MCF 10A (cell line): ENCODE data around the gene CAPN7. TPM values are rescaled to one million over a fixed set of nuclear protein-coding genes. Genes with fewer than 3 reads are reported as not detected.

ENCODE experiments used
- BruUV-seq: library from RNA; stranded (reverse); fragments of 400-500 nt; replicated peaks from 2 replicates; lab custom pipeline; 2021; lab: Mats Ljungman, UMichigan
- CTCF ChIA-PET: fragments of 300-600 bp; sonication (Branson Sonifier 250); formaldehyde crosslinking; extraction: SDS; loops from one replicate; lab custom pipeline; 2021; ENCODE audit warnings: antibody characterized with exemption, inconsistent platforms; lab: Yijun Ruan, JAX
- POLR2A ChIA-PET: fragments of 300-600, 350-650 bp; sonication (Branson Sonifier 250); formaldehyde crosslinking; extraction: SDS; loops from one replicate; lab custom pipeline; 2020; ENCODE audit warnings: antibody characterized with exemption, inconsistent platforms; lab: Yijun Ruan, JAX
- DNase-seq: peaks from one replicate; pipeline ENCODE4 v3.0.0-alpha.2; 2018; ENCODE audit not compliant: unreplicated experiment
- H3K27ac Mint-ChIP-seq: one replicate; pipeline ENCODE4 v1.8.0; 2022; ENCODE audit warnings: mild to moderate bottlenecking, low read depth, mixed read lengths; ENCODE audit not compliant: unreplicated experiment
- H3K27me3 Mint-ChIP-seq: one replicate; pipeline ENCODE4 v1.8.0; 2022; ENCODE audit warnings: mixed read lengths; ENCODE audit not compliant: insufficient read depth, unreplicated experiment
- H3K36me3 Mint-ChIP-seq: one replicate; pipeline ENCODE4 v1.8.0; 2022; ENCODE audit warnings: mild to moderate bottlenecking, moderate library complexity, mixed read lengths; ENCODE audit not compliant: insufficient read depth, unreplicated experiment
- H3K4me1 Mint-ChIP-seq: one replicate; pipeline ENCODE4 v1.8.0; 2022; ENCODE audit warnings: mixed read lengths; ENCODE audit not compliant: insufficient read depth, unreplicated experiment
- H3K4me3 Mint-ChIP-seq: one replicate; pipeline ENCODE4 v1.8.0; 2022; ENCODE audit warnings: mild to moderate bottlenecking, moderate library complexity, mixed read lengths; ENCODE audit not compliant: unreplicated experiment
- H3K9me3 Mint-ChIP-seq: one replicate; pipeline ENCODE4 v1.8.0; 2022; ENCODE audit warnings: mixed read lengths; ENCODE audit not compliant: unreplicated experiment
- CTCF ChIP-seq: fragments of 200-600 bp; IDR thresholded peaks from one replicate; pipeline ENCODE4 v1.8.0; 2022; ENCODE audit warnings: antibody characterized with exemption, mild to moderate bottlenecking; ENCODE audit not compliant: unreplicated experiment
- intact Hi-C: fragments of 100-400 bp; cut with micrococcal nuclease; formaldehyde crosslinking; loops from 2 replicates; pipeline ENCODE4 v1.14.1; 2022
- total RNA-seq: library from RNA; stranded (reverse); gene quantifications from 2 replicates; pipeline ENCODE4 v1.2.3, GENCODE V29; 2022

Gene CAPN7
- total RNA-seq, 1 experiment from 2014 or later, result 48.4 TPM

- H3K27ac Mint-ChIP-seq, result no peak overlapping the region
- intact Hi-C loops, result no loop called here
- POLR2A ChIA-PET, result interaction anchor here (0.6 to 1.0 kb wide), 2 partner anchors 14 to 179 kb away, joined by 3 read pairs; no protein-coding TSS in a partner anchor
Measured at GRCh38 chr3:15280853-15281532, 74.9 kb downstream of the CAPN7 start.

GRCh38 chr3:15281817-15282216, 75.8 kb downstream of the CAPN7 start:
- Mint-ChIP-seq H3K9me3 (no peaks in the 10 kb centered on the region), H3K36me3 (no peaks in the 10 kb centered on the region), H3K4me3 (no peak overlapping the region), H3K27me3 (no peaks in the 10 kb centered on the region), H3K4me1 (peaks cover 10% of the 10 kb centered on the region), H3K27ac (no peak overlapping the region)
- DNase-seq, result no peak
- ChIA-PET CTCF (interaction anchor here (0.6 to 6.9 kb wide), 3 partner anchors 13 to 247 kb away, joined by 3 to 41 read pairs (median 3); no protein-coding TSS in a partner anchor), POLR2A (no interaction called here)
- TF ChIP-seq CTCF, result no peak
- intact Hi-C loops, result no loop called here
- BruUV-seq, result no TSS peak

More at GRCh38 chr3:15280853-15281532, 74.9 kb downstream of the CAPN7 start:
- TF ChIP-seq CTCF, result no peak
- H3K9me3 Mint-ChIP-seq, result no peaks in the 10 kb centered on the region
- no TSS peak for BruUV-seq
- H3K4me1 Mint-ChIP-seq, result peaks cover 10% of the 10 kb centered on the region
- CTCF ChIA-PET, result interaction anchor here (0.7 to 6.9 kb wide), 2 partner anchors 12 to 54 kb away, joined by 3 to 41 read pairs; no protein-coding TSS in a partner anchor
- no peaks in the 10 kb centered on the region for H3K36me3 Mint-ChIP-seq
- DNase-seq, result no peak
- no peaks in the 10 kb centered on the region for H3K27me3 Mint-ChIP-seq
- no peak overlapping the region for H3K4me3 Mint-ChIP-seq

GRCh38 chr3:15283702-15284101, 77.7 kb downstream of the CAPN7 start:
- Mint-ChIP-seq H3K4me1 (peaks cover 20% of the 10 kb centered on the region), H3K4me3 (no peak overlapping the region), H3K27ac (no peak overlapping the region), H3K36me3 (no peaks in the 10 kb centered on the region), H3K9me3 (no peaks in the 10 kb centered on the region), H3K27me3 (no peaks in the 10 kb centered on the region)
- CTCF ChIA-PET, result interaction anchor here (0.6 to 6.9 kb wide), 3 partner anchors 12 to 37 kb away, joined by 3 to 41 read pairs (median 3); no protein-coding TSS in a partner anchor
- no peak for TF ChIP-seq CTCF
- BruUV-seq, result no TSS peak
- intact Hi-C loops, result no loop called here
- POLR2A ChIA-PET, result interaction anchor here (0.6 to 1.5 kb wide), 3 partner anchors 13 to 122 kb away, joined by 3 to 4 read pairs (median 3); partner anchors contain the start of gene SH3BP5
- DNase-seq, result no peak

- Mint-ChIP-seq H3K27me3 (no peaks in the 10 kb centered on the region), H3K4me3 (no peak overlapping the region), H3K4me1 (peaks cover 20% of the 10 kb centered on the region), H3K9me3 (no peaks in the 10 kb centered on the region), H3K36me3 (no peaks in the 10 kb centered on the region), H3K27ac (no peak overlapping the region)
- no peak for TF ChIP-seq CTCF
- ChIA-PET CTCF (interaction anchor here (0.6 to 6.9 kb wide), 4 partner anchors 12 to 47 kb away, joined by 3 to 41 read pairs (median 3); no protein-coding TSS in a partner anchor), POLR2A (interaction anchor here (0.6 to 2.0 kb wide), 5 partner anchors 8 to 121 kb away, joined by 3 to 6 read pairs (median 4); partner anchors contain the start of gene SH3BP5)
- intact Hi-C loops, result no loop called here
- BruUV-seq, result no TSS peak
- peak; percentile 57 for DNase-seq
Measured at GRCh38 chr3:15284121-15284889, 78.3 kb downstream of the CAPN7 start.
